Ectodermal cell (in vitro differentiated cells): ENCODE data around the gene MINDY3.
"Not testable (repeated sequence)": the region's sequence is repeated elsewhere in the genome, so short reads cannot be mapped to it uniquely, and the experiment has no call there.

Experiments used
- H3K27ac ChIP-seq: 2 replicates; pipeline ENCODE4 v1.7.0; 2013; ENCODE audit warnings: mild to moderate bottlenecking, low read depth, low read length; ENCODE audit not compliant: insufficient read depth, poor library complexity, severe bottlenecking
- H3K27me3 ChIP-seq: 2 replicates; pipeline ENCODE4 v1.7.0; 2013; ENCODE audit warnings: mild to moderate bottlenecking, low read length; ENCODE audit not compliant: insufficient read depth, control insufficient read depth, poor library complexity, severe bottlenecking
- H3K36me3 ChIP-seq: one replicate; pipeline ENCODE4 v1.7.0; 2013; ENCODE audit warnings: low read length; ENCODE audit not compliant: control insufficient read depth, insufficient read depth
- H3K4me1 ChIP-seq: one replicate; pipeline ENCODE4 v1.7.0; 2013; ENCODE audit warnings: low read length; ENCODE audit not compliant: control insufficient read depth, insufficient read depth
- H3K4me3 ChIP-seq: 2 replicates; pipeline ENCODE4 v1.7.0; 2013; ENCODE audit warnings: low read depth, low read length, control low read depth; ENCODE audit not compliant: insufficient read depth
- H3K9me3 ChIP-seq: 2 replicates; pipeline ENCODE4 v1.7.0; 2013; ENCODE audit warnings: mild to moderate bottlenecking, low read length, moderate library complexity; ENCODE audit not compliant: control insufficient read depth
- WGBS, 2 experiments: methylation state at CpG; one replicate each; pipeline ENCODE4 v1.1.7; 2013; ENCODE audit warnings: missing lambda C conversion rate in 2 of 2; 5-methylcytosine and 5-hydroxymethylcytosine counted together

Gene MINDY3

DNA sequence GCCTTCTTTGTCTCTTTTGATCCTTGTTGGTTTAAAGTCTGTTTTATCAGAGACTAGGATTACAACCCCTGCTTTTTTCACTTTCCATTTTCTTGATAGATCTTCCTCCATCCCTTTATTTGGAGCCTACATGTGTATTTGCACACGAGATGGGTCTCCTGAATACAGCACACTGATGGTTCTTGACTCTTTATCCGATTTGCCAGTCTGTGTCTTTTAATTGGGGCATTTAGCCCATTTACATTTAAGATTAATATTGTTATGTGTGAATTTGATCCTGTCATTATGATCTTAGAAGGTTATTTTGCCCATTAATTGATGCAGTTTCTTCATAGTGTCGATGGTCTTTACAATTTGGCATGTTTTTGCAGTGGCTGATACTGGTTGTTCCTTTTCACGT is 16.0 kb upstream of the MINDY3 start:
- 93% methylated on average over 4 of the region's 4 CpGs for WGBS, 2 experiments
- H3K9me3 ChIP-seq, H3K27ac ChIP-seq, H3K36me3 ChIP-seq, H3K27me3 ChIP-seq, H3K4me3 ChIP-seq: not testable (repeated sequence)
- peaks cover 12% of the 10 kb centered on the region for H3K4me1 ChIP-seq

DNA sequence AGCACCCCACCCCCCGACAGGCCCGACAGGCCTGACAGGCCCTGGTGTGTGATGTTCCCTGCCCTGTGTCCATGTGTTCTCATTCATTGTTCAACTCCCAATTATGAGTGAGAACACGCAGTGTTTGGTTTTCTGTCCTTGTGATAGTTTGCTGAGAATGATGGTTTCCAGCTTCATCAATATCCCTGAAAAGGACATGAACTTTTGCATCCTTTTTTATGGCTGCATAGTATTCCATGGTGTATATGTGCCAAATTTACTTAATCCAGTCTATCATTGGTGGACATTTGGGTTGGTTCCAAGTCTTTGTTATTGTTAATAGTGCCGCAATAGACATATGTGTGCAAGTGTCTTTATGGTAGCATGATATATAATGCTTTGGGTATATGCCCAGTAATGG is 12.3 kb upstream of the MINDY3 start:
- not testable (repeated sequence) for H3K4me3 ChIP-seq, H3K9me3 ChIP-seq, H3K36me3 ChIP-seq, H3K4me1 ChIP-seq, H3K27ac ChIP-seq
- H3K27me3 ChIP-seq = peaks cover 28% of the 10 kb centered on the region
- WGBS, 2 experiments = 90 to 94% methylated on average over 4 of the region's 4 CpGs

DNA sequence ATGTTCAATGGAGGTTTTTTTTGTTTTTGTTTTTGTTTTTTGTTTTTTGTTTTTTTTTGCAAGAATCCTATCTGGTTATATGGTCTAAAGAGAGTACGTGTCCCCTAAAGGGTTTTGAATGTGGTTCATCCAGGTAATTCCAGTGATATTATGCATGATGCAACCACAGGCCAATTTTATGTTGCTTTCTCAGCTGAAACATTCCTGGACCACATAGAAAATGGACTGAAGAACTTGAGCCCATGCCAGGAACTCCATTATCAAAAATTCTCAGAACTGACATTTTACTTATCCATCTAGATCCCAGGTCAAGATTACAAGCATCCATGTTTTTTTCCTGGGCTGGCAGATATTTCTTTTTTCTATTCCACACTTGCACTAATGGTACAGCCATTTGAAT is 11.5 kb upstream of the MINDY3 start:
- no peak overlapping the region for H3K27ac ChIP-seq
- H3K9me3 ChIP-seq = no peaks in the 10 kb centered on the region
- H3K27me3 ChIP-seq = peaks cover 37% of the 10 kb centered on the region
- no peaks in the 10 kb centered on the region for H3K4me1 ChIP-seq
- WGBS, 2 experiments = 87 to 92% methylated on average over 1 of the region's 1 CpG
- H3K4me3 ChIP-seq = no peak overlapping the region
- H3K36me3 ChIP-seq = no peaks in the 10 kb centered on the region

DNA sequence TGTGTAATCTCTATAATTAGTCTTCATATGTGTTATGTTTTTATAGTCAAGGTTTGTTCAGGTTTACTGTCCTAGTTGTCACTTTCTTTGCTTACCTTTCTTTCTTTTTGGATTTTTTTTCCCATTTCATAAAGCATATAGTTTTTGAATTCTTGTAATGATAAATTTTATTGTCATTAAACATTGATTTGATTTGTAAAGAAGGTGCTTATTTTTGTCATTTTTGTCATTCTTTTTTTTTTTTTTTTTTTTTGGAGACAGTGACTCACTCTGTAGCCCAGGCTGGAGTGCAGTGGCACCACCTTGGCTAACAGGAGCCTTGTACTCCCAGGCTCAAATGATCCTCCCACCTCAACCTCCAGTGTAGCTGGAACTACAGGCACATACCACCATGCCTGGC is 9.6 kb upstream of the MINDY3 start:
- peaks cover 56% of the 10 kb centered on the region for H3K27me3 ChIP-seq
- no peaks in the 10 kb centered on the region for H3K4me1 ChIP-seq
- no peaks in the 10 kb centered on the region for H3K9me3 ChIP-seq
- H3K4me3 ChIP-seq = no peak overlapping the region
- no peaks in the 10 kb centered on the region for H3K36me3 ChIP-seq
- no peak overlapping the region for H3K27ac ChIP-seq

DNA sequence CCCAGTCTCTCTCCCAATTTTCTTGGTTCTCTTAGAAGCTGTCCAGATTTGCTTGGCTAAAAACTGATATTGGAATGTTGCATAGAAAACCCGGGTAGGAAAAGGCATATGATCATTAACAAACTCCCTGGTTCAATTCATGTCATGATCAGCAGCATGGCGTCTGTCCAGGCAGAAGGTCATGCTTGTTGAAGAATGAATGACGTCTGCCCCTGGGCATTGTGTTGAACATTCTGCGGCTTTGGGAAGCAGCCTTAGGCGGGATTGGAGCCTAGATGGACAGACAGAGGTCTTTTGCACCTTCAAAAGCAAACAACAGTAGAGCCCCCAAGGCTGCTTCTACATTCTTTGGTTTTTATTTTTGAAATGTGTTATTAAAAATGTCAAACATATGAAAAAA is 7.7 kb upstream of the MINDY3 start:
- Histone ChIP-seq H3K27ac (no peak overlapping the region), H3K4me3 (no peak overlapping the region), H3K4me1 (no peaks in the 10 kb centered on the region), H3K36me3 (no peaks in the 10 kb centered on the region), H3K9me3 (no peaks in the 10 kb centered on the region), H3K27me3 (peaks cover 73% of the 10 kb centered on the region)
- 79 to 80% methylated on average over 5 of the region's 5 CpGs for WGBS, 2 experiments

DNA sequence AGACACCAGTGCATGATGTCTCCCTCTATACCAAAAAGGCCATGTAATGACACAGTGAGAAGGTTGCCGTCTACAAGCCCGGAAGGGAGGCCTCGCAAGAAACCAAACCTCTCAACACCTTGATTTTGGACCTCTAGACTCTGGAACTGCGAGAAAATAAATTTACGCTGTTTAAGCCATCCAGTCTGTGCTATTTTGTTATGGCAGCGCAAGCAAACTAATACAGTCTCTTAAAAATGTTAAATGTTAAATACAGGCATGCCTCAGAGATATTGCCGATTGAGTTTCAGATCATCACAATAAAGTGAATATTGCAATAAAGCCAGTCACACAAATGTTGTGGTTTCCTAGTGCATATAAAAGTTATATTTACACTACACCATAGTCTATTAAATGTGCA is 5.0 kb upstream of the MINDY3 start:
- WGBS, 2 experiments = 87 to 88% methylated on average over 7 of the region's 7 CpGs
- H3K27ac ChIP-seq = no peak overlapping the region
- no peaks in the 10 kb centered on the region for H3K4me1 ChIP-seq
- H3K27me3 ChIP-seq = peaks cover 87% of the 10 kb centered on the region
- H3K36me3 ChIP-seq = no peaks in the 10 kb centered on the region
- no peak overlapping the region for H3K4me3 ChIP-seq
- H3K9me3 ChIP-seq = peaks cover 6% of the 10 kb centered on the region

DNA sequence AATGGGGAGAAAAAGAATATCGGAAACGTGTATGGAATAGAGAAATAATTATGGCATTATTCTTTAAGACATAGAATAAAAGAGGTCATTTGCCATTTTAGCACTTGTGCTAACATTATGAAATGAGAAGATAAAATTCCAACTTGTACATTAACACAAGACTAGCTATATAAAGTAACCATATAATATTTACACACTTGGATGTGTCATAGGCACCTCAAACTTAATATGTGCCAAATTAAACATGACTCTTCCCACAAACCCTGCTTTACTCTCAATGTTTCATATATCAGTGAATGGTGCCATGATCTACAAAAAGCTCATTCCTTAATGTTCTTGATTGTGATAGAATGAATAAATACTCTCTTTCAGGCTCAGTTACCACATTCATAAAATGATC is 4.1 kb upstream of the MINDY3 start:
- peaks cover 6% of the 10 kb centered on the region for H3K9me3 ChIP-seq
- no peaks in the 10 kb centered on the region for H3K4me1 ChIP-seq
- H3K27ac ChIP-seq = no peak overlapping the region
- no peak overlapping the region for H3K4me3 ChIP-seq
- H3K36me3 ChIP-seq = no peaks in the 10 kb centered on the region
- H3K27me3 ChIP-seq = peaks cover 78% of the 10 kb centered on the region
- 70 to 100% methylated on average over 2 of the region's 2 CpGs for WGBS, 2 experiments

DNA sequence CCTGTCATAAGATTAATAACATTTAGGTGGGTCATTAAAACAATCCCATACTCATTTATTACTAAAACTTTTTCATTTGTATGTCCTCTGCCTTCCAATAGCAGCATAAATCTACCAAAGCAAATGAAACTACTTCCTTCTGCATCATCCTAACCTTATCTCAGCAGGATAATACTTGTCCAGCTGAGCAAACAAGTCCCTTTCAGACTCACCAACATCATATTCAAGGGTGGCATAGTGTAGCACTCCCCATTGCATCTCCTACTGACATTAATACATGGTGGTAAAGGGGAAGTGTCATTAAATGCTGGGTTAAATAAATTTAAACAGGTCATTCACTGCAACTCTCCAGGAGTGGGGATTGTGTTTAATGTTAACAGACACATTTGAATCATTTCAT is 3.4 kb upstream of the MINDY3 start:
- Histone ChIP-seq H3K4me1 (no peaks in the 10 kb centered on the region), H3K36me3 (no peaks in the 10 kb centered on the region), H3K4me3 (no peak overlapping the region), H3K9me3 (peaks cover 6% of the 10 kb centered on the region), H3K27ac (no peak overlapping the region), H3K27me3 (peaks cover 71% of the 10 kb centered on the region)

DNA sequence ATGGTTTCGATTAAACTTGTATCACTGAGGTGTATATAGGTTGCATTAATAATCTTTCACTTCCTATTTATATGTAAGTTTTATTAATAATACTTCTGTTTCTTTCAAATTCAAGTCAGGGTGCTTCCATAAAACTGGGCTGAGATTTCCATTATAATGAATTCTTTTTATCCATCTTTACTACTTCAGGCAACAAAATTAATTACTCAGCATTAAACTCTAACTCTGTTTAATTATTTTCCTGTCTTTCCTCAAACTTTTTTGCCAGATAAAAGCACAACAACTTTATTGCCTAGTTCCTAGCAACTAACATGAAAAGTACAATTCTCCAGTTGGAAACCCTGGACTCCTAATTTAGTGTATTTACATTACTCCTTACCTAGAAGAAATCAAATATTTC is 3.0 kb upstream of the MINDY3 start:
- Histone ChIP-seq H3K27me3 (peaks cover 67% of the 10 kb centered on the region), H3K36me3 (no peaks in the 10 kb centered on the region), H3K4me1 (no peaks in the 10 kb centered on the region), H3K9me3 (peaks cover 6% of the 10 kb centered on the region), H3K27ac (no peak overlapping the region), H3K4me3 (no peak overlapping the region)
- no CpG with 5 or more reads among the region's 1 CpG for WGBS, 2 experiments

DNA sequence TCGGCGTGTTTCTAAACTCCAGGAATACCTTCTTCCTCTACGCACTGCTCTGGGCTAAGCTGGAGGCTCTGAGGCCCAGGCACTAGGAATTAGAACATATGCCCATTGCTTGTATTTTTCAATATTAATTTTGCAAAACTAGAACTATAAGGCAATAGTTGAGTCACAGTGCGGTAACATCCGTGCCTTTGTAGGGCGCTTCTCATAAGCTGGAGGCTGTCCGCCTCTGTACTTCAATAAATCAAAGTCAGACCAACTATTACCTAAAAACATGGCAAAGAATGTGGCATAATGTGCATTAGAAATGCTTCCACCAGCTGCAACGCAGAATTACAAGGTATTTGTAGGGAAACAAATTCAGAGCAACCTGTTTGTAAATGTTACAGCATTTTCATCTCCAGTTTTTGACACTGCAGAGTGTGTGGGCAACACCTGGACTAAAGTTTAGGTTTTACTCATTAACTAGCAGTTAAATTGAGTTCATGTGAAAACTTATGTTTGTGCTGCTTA is 440 bp upstream of the MINDY3 start:
- Histone ChIP-seq H3K4me3 (peak overlapping the region; percentile 74), H3K27ac (no peak overlapping the region)

DNA sequence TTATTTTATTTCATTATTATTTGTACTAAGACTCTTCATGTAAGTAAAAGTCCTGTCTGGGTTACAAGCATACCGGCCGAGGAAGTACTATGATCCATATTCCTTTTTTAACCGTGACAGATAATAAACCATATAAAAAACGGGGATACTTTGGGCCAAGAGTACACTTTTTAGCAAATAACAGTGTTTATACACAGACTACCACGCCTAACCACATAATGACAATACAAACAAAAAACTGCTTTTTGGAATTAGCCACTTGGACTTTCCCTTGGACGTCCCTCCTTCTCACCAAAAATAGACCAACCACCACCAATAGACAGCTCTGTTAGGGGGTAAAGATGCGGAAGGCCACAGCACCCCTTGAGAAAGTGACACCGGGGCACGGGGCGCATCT is 800 bp downstream of the MINDY3 start:
- Histone ChIP-seq H3K27me3 (peaks cover 29% of the 10 kb centered on the region), H3K9me3 (peaks cover 6% of the 10 kb centered on the region), H3K4me1 (no peaks in the 10 kb centered on the region), H3K4me3 (peak overlapping the region; percentile 74), H3K27ac (no peak overlapping the region), H3K36me3 (no peaks in the 10 kb centered on the region)
- 32% methylated on average over 10 of the region's 10 CpGs for WGBS, 2 experiments

More for the DNA sequence above, 440 bp upstream of the MINDY3 start:
- peaks cover 42% of the 10 kb centered on the region for H3K27me3 ChIP-seq
- no peaks in the 10 kb centered on the region for H3K36me3 ChIP-seq
- H3K4me1 ChIP-seq = no peaks in the 10 kb centered on the region
- H3K9me3 ChIP-seq = peaks cover 6% of the 10 kb centered on the region
- WGBS, 2 experiments = 82 to 88% methylated on average over 8 of the region's 8 CpGs
